Endothelial cell of umbilical vein (primary cell): ENCODE measurements around the gene ANK2.

Experiments
- FOS ChIP-seq: IDR thresholded peaks from 2 replicates; pipeline ENCODE4 v1.6.1; 2011; ENCODE audit warnings: mild to moderate bottlenecking, low read length, moderate library complexity, borderline replicate concordance; ENCODE audit not compliant: insufficient read depth
- MAX ChIP-seq: IDR thresholded peaks from 2 replicates; pipeline ENCODE4 v1.6.1; 2011; ENCODE audit not compliant: insufficient read depth, insufficient read length
- MYC ChIP-seq: IDR thresholded peaks from one replicate; pipeline ENCODE4 v1.6.1; 2011; ENCODE audit warnings: mild to moderate bottlenecking, low read depth, low read length
- TF ChIP-seq, protein P1 (sequence below), 2 donors: IDR thresholded peaks; 1 replicate in 1 of 2; 2 replicates in 1 of 2; pipeline ENCODE4 v1.5.1; 2011; ENCODE audit warnings: low read length in 2 of 2, mild to moderate bottlenecking in 2 of 2, moderate library complexity in 2 of 2, control low read depth in 1 of 2, inconsistent platforms in 1 of 2, low read depth in 1 of 2; ENCODE audit not compliant: insufficient read depth in 1 of 2; ENCODE audit errors: extremely low read depth in 1 of 2

DNA sequence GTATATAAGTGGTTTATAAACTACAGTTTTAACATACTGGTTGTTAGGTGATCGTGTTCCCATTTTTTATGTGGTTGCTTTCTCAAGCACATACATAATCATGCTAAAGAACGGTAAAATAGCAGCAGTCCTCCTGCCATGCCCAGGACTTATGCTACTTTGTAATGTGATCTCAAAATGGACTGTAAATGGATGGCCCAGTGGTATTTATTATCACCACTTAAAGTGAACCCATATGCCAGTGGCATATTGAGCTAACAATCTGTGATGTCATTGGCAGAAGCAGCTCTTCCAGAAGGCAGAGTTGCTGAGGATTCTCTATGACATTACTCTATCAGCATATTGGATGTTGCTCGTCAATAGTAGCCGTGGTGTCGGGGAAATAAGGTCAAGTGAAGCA lies 28.6 kb downstream of the ANK2 start:
- TF ChIP-seq, protein P1, sequence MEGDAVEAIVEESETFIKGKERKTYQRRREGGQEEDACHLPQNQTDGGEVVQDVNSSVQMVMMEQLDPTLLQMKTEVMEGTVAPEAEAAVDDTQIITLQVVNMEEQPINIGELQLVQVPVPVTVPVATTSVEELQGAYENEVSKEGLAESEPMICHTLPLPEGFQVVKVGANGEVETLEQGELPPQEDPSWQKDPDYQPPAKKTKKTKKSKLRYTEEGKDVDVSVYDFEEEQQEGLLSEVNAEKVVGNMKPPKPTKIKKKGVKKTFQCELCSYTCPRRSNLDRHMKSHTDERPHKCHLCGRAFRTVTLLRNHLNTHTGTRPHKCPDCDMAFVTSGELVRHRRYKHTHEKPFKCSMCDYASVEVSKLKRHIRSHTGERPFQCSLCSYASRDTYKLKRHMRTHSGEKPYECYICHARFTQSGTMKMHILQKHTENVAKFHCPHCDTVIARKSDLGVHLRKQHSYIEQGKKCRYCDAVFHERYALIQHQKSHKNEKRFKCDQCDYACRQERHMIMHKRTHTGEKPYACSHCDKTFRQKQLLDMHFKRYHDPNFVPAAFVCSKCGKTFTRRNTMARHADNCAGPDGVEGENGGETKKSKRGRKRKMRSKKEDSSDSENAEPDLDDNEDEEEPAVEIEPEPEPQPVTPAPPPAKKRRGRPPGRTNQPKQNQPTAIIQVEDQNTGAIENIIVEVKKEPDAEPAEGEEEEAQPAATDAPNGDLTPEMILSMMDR (IDR thresholded peaks at IDR 0.05; ENCODE audit: extremely low read depth in 1 of 2, insufficient read depth in 1 of 2, low read depth in 1 of 2, low read length in 2 of 2), result no peak
- no peak for TF ChIP-seq MYC
- no peak for TF ChIP-seq FOS
- TF ChIP-seq MAX, result no peak
